Upper lobe of left lung (tissue), 6 donors: Measurements from ENCODE around the gene ZDHHC8. TPM values are rescaled to one million over a fixed set of nuclear protein-coding genes. Genes with fewer than 3 reads are reported as not detected.

Experiments
- ATAC-seq, 2 donors: fragments of 200-7000 bp; cut with Tn5 transposase; one replicate each; pipeline ENCODE4 v1.9.1; 2022; ENCODE audit warnings: mild to moderate bottlenecking in 2 of 2, moderate library complexity in 2 of 2; ENCODE audit not compliant: low FRiP score in 2 of 2
- DNase-seq, 2 donors: peaks; one replicate each; pipeline ENCODE4 v3.0.0-alpha.2; 2019 to 2020
- H3K27ac ChIP-seq, 4 donors: fragments of 200-600 bp; sonication (generic); one replicate each; pipeline ENCODE4 v1.5.1; 2016 to 2019
- H3K27me3 ChIP-seq, 4 donors: fragments of 200-600 bp; sonication (generic); one replicate each; pipeline ENCODE4 v1.5.1; 2017 to 2019
- H3K36me3 ChIP-seq, 4 donors: fragments of 200-600 bp; sonication (generic); one replicate each; pipeline ENCODE4 v1.5.1; 2016 to 2019
- H3K4me1 ChIP-seq, 4 donors: fragments of 200-600 bp; sonication (generic); one replicate each; pipeline ENCODE4 v1.5.1; 2018 to 2019
- H3K4me3 ChIP-seq, 4 donors: fragments of 200-600 bp; sonication (generic); one replicate each; pipeline ENCODE4 v1.5.1; 2017 to 2019; ENCODE audit warnings: mild to moderate bottlenecking in 2 of 4, moderate library complexity in 1 of 4
- H3K9me3 ChIP-seq, 4 donors: fragments of 200-600 bp; sonication (generic); one replicate each; pipeline ENCODE4 v1.5.1; 2018 to 2019
- CTCF ChIP-seq, 6 experiments: fragments of 450-650 bp in 4 of 6; fragments of 200-600 bp in 2 of 6; sonication (generic) in 2 of 6; IDR thresholded peaks; one replicate each; pipeline ENCODE4 v1.5.1; 2016 to 2019; ENCODE audit warnings: antibody characterized with exemption in 6 of 6
- EP300 ChIP-seq, 4 donors: sonication (generic); formaldehyde crosslinking; IDR thresholded peaks; one replicate each; pipeline ENCODE4 v1.5.1; 2017; ENCODE audit warnings: antibody characterized with exemption in 4 of 4, control low read depth in 2 of 4
- POLR2A ChIP-seq, 4 donors: fragments of 450-650 bp; IDR thresholded peaks; one replicate each; pipeline ENCODE4 v1.5.1; 2016 to 2017; ENCODE audit warnings: antibody characterized with exemption in 4 of 4, mild to moderate bottlenecking in 2 of 4
- POLR2AphosphoS5 ChIP-seq, 2 donors: sonication (generic); formaldehyde crosslinking; IDR thresholded peaks; one replicate each; pipeline ENCODE4 v1.5.1; 2017; ENCODE audit warnings: antibody characterized with exemption in 2 of 2
- WGBS, 2 donors: methylation state at CpG; one replicate each; pipeline ENCODE4 v1.1.5; 2017 to 2018; 5-methylcytosine and 5-hydroxymethylcytosine counted together
- total RNA-seq, 6 donors: library from RNA; depleted of rRNA in 4 of 6; stranded (reverse); fragments of >200 nt in 4 of 6; gene quantifications; one replicate each; pipeline versions ENCODE4 v1.1.0 to v1.2.1, GENCODE V29; 2016 to 2021
- donor health status: DM: no; HTN: no; CAD: no; lungs with moderate emphysema.
- donor health status: DM: no; HTN: yes; CAD: no; lungs with severe emphysema.

Gene ZDHHC8
- total RNA-seq, 6 donors from 2014 or later, result 19.5 to 87.1 (median 63.9) TPM

DNA sequence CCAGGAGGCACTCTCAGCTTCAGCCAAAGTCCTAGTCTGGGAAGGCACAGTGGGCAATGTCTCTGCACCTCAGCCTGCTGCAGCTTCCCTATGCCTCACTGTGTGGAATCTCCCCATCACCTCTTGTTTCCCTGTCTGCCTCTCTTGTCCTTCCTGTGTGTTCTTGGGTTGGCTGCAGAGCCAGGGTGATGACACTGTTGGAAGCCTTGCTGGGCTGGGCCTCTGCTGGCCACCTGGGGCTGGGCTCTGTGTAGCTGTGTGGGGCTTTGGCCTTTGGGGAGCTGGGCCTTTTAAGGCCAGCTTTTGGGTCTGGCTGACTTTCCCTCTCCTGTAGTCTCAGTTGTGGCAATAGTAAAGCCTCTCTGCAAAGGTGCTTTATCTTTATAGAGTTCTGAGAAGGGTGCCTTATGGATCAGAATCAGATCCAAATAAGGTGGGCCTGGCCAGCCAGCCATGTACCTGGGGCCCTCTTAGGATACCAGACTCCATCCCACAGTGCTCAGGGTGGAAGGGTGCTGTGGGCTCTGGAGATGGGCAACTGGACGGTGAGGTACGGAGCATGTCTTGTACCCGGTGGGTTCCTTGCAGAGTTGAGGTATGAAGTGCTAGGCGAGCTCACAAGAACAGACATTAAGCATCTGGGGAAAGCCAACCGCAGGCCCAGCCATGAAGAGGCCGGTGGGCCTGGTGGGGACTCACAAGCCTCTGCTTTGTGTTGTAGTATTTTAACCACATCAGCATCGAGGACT, 26.0 kb upstream of the ZDHHC8 start:
- no peak for TF ChIP-seq EP300 (IDR thresholded peaks at IDR 0.05)
- no peak for TF ChIP-seq CTCF (IDR thresholded peaks at IDR 0.05)
- no peaks in the 10 kb centered on the region for H3K27me3 ChIP-seq
- H3K27ac ChIP-seq, result no peak overlapping the region
- no peaks in the 10 kb centered on the region for H3K9me3 ChIP-seq
- H3K4me3 ChIP-seq, result no peak overlapping the region
- DNase-seq (peak in 1 of 2 donors; percentile 15), ATAC-seq (no peak)
- peaks cover 31 to 95% (median 71%) of the 10 kb centered on the region in 4 donors for H3K36me3 ChIP-seq
- H3K4me1 ChIP-seq, result no peaks in the 10 kb centered on the region
- WGBS, 2 donors, result 97 to 100% methylated on average over 7 of the region's 7 CpGs

- TF ChIP-seq CTCF (IDR thresholded peaks at IDR 0.05), result no peak
- TF ChIP-seq POLR2A (IDR thresholded peaks at IDR 0.05), result no peak
- TF ChIP-seq EP300 (IDR thresholded peaks at IDR 0.05), result no peak
- TF ChIP-seq POLR2AphosphoS5 (IDR thresholded peaks at IDR 0.05), result no peak
- Histone ChIP-seq H3K36me3 (peaks cover 27 to 95% (median 67%) of the 10 kb centered on the region in 4 donors), H3K27me3 (no peaks in the 10 kb centered on the region), H3K9me3 (no peaks in the 10 kb centered on the region), H3K27ac (no peak overlapping the region), H3K4me3 (no peak overlapping the region), H3K4me1 (no peaks in the 10 kb centered on the region)
- WGBS, 2 donors, result 88 to 89% methylated on average over 16 to 20 of the region's 20 CpGs
- ATAC-seq (no peak), DNase-seq (no peak)
Measured at GRCh38 chr22:20106205-20106848, 25.3 kb upstream of the ZDHHC8 start.

GRCh38 chr22:20106849-20107237, 24.8 kb upstream of the ZDHHC8 start:
- no peaks in the 10 kb centered on the region for H3K4me1 ChIP-seq
- H3K27me3 ChIP-seq, result no peaks in the 10 kb centered on the region
- TF ChIP-seq POLR2AphosphoS5 (IDR thresholded peaks at IDR 0.05), result no peak
- no peak for TF ChIP-seq EP300 (IDR thresholded peaks at IDR 0.05)
- 97 to 100% methylated on average over 3 to 6 of the region's 10 CpGs for WGBS, 2 donors
- no peak overlapping the region for H3K4me3 ChIP-seq
- peak in 1 of 2 donors; percentile 46 for DNase-seq
- H3K9me3 ChIP-seq, result no peaks in the 10 kb centered on the region
- ATAC-seq, result no peak
- no peak overlapping the region for H3K27ac ChIP-seq
- peaks cover 27 to 95% (median 67%) of the 10 kb centered on the region in 4 donors for H3K36me3 ChIP-seq

DNA sequence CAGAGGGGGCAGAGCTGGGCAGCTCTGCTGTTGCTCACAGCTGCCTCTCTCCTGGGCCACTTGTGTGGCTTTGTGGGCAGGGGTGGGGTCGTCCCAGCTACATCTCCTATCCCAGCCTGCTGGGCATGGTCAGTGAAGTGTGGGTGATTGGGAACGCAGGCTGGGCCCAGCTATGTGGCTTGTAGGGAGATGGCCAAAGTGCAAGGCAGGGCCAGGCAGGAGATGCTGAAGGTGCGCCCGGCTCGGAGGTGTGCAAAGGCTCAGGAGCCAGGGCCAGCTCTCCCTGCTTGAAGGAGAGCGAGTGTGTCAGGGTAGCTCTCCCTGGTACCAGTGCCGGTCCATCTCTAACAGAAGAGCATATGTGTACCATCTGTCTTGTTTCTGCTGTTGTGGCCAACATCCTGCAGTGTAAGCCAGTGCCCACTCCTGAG, 24.1 kb upstream of the ZDHHC8 start:
- DNase-seq (peak in 1 of 2 donors; percentile 32), ATAC-seq (no peak)
- Histone ChIP-seq H3K9me3 (no peaks in the 10 kb centered on the region), H3K27ac (no peak overlapping the region), H3K36me3 (peaks cover 27 to 95% (median 73%) of the 10 kb centered on the region in 4 donors), H3K4me1 (no peaks in the 10 kb centered on the region), H3K4me3 (no peak overlapping the region), H3K27me3 (no peaks in the 10 kb centered on the region)
- WGBS, 2 donors, result 93% methylated on average over 7 of the region's 7 CpGs
- TF ChIP-seq EP300 (IDR thresholded peaks at IDR 0.05), result no peak
- no peak for TF ChIP-seq POLR2AphosphoS5 (IDR thresholded peaks at IDR 0.05)
- no peak for TF ChIP-seq CTCF (IDR thresholded peaks at IDR 0.05)
- no peak for TF ChIP-seq POLR2A (IDR thresholded peaks at IDR 0.05)

- DNase-seq (peak in 1 of 2 donors; percentile 21), ATAC-seq (no peak)
- H3K27ac ChIP-seq, result no peak overlapping the region
- WGBS, 2 donors, result 90 to 94% methylated on average over 12 to 13 of the region's 13 CpGs
- H3K4me3 ChIP-seq, result no peak overlapping the region
- no peaks in the 10 kb centered on the region for H3K27me3 ChIP-seq
- no peaks in the 10 kb centered on the region for H3K9me3 ChIP-seq
- H3K4me1 ChIP-seq, result no peaks in the 10 kb centered on the region
- H3K36me3 ChIP-seq, result peaks cover 27 to 97% (median 79%) of the 10 kb centered on the region in 4 donors
- TF ChIP-seq EP300 (IDR thresholded peaks at IDR 0.05) (no peak), CTCF (IDR thresholded peaks at IDR 0.05) (no peak), POLR2A (IDR thresholded peaks at IDR 0.05) (no peak), POLR2AphosphoS5 (IDR thresholded peaks at IDR 0.05) (no peak)
Measured at GRCh38 chr22:20107951-20108756, 23.4 kb upstream of the ZDHHC8 start.
